Fibroblast of lung (primary cell): ENCODE measurements around the gene ZNF664. TPM values are rescaled to one million over a fixed set of nuclear protein-coding genes. Genes with fewer than 3 reads are reported as not detected.

Experiments used
- DNase-seq, 2 donors: peaks; one replicate each; pipeline versions ENCODE4 v3.0.0 to v3.0.0-alpha.2; 2010; ENCODE audit warnings: low read depth in 2 of 2
- H2AFZ ChIP-seq: 2 replicates; pipeline ENCODE4 v1.5.1; 2012; ENCODE audit warnings: low read length, control low read depth, inconsistent platforms
- H3K27ac ChIP-seq: 2 replicates; pipeline ENCODE4 v1.5.1; 2011; ENCODE audit warnings: low read length, control low read depth; ENCODE audit not compliant: insufficient read depth
- H3K27me3 ChIP-seq: 2 replicates; pipeline ENCODE4 v1.5.1; 2011; ENCODE audit warnings: mild to moderate bottlenecking, low read length; ENCODE audit not compliant: control insufficient read depth, insufficient read depth
- H3K36me3 ChIP-seq: 2 replicates; pipeline ENCODE4 v1.5.1; 2011; ENCODE audit warnings: low read length; ENCODE audit not compliant: control insufficient read depth, insufficient read depth
- H3K4me1 ChIP-seq: 2 replicates; pipeline ENCODE4 v1.5.1; 2011; ENCODE audit warnings: low read length; ENCODE audit not compliant: control insufficient read depth, insufficient read depth; ENCODE audit errors: extremely low read depth
- H3K4me2 ChIP-seq: 2 replicates; pipeline ENCODE4 v1.5.1; 2011; ENCODE audit warnings: low read length, control low read depth; ENCODE audit not compliant: insufficient read depth; ENCODE audit errors: extremely low read depth
- H3K4me3 ChIP-seq, 4 experiments: fragments of 200-600 bp in 1 of 4; sonication (generic) in 1 of 4; replicated peaks in 1 of 4; 2 replicates each; pipeline ENCODE4 v1.5.1; 2011 to 2016; ENCODE audit warnings: low read length in 4 of 4, low read depth in 3 of 4, mild to moderate bottlenecking in 3 of 4, control low read depth in 2 of 4, inconsistent platforms in 1 of 4, mixed read lengths in 1 of 4; ENCODE audit not compliant: insufficient read depth in 1 of 4; ENCODE audit errors: control extremely low read depth in 1 of 4
- H3K79me2 ChIP-seq: 2 replicates; pipeline ENCODE4 v1.5.1; 2012; ENCODE audit warnings: mild to moderate bottlenecking, low read length, inconsistent platforms; ENCODE audit not compliant: control insufficient read depth, insufficient read depth
- H3K9ac ChIP-seq: 2 replicates; pipeline ENCODE4 v1.5.1; 2011; ENCODE audit warnings: mild to moderate bottlenecking, low read length, control low read depth; ENCODE audit not compliant: insufficient read depth
- H3K9me3 ChIP-seq: 2 replicates; pipeline ENCODE4 v1.5.1; 2012; ENCODE audit warnings: low read depth, low read length; ENCODE audit not compliant: control insufficient read depth, insufficient read depth
- H4K20me1 ChIP-seq: 2 replicates; pipeline ENCODE4 v1.5.1; 2011; ENCODE audit warnings: low read length; ENCODE audit not compliant: control insufficient read depth, insufficient read depth; ENCODE audit errors: extremely low read depth
- CTCF ChIP-seq, 2 donors: IDR thresholded peaks in 1 of 2; conservative IDR thresholded peaks in 1 of 2; 1 replicate in 1 of 2; 2 replicates in 1 of 2; pipeline ENCODE4 v1.5.1; 2011 to 2012; ENCODE audit warnings: low read length in 2 of 2, control low read depth in 1 of 2, inconsistent platforms in 1 of 2, low read depth in 1 of 2, mild to moderate bottlenecking in 1 of 2
- EZH2 ChIP-seq: IDR thresholded peaks from 2 replicates; pipeline ENCODE4 v1.5.1; 2012; ENCODE audit warnings: low read length, control low read depth, mild to moderate bottlenecking; ENCODE audit errors: missing control alignments
- polyA plus RNA-seq, 2 donors: library from polyadenylated mRNA; depleted of rRNA in 1 of 2; stranded (reverse) in 1 of 2; unstranded in 1 of 2; fragments of >200 nt; gene quantifications; 2 replicates each; pipeline ENCODE4 v1.2.1, GENCODE V29; 2011 to 2012; ENCODE audit warnings: missing spikeins in 1 of 2
- total RNA-seq: library from RNA; depleted of rRNA; stranded (reverse); fragments of >200 nt; gene quantifications from 2 replicates; pipeline ENCODE4 v1.2.1, GENCODE V29; 2014

The ZNF664 gene
- total and polyA plus RNA-seq, 2 donors (not counting 1 experiment from before 2014, with no cell fraction given): 43.9 to 55.1 TPM

- TF ChIP-seq EZH2 (no peak), CTCF (conservative IDR thresholded peaks at IDR 0.05 in 1 of 2, IDR thresholded peaks at IDR 0.05 in 1 of 2; ENCODE audit: low read depth in 1 of 2, low read length in 2 of 2) (no peak)
- peak in 1 of 2 donors; percentile 59 for DNase-seq
Measured at GRCh38 chr12:124002021-124002644, 29.1 kb downstream of the ZNF664 start.

GRCh38 chr12:124002654-124003053, 29.6 kb downstream of the ZNF664 start:
- H4K20me1 ChIP-seq: no peaks in the 10 kb centered on the region
- H2AFZ ChIP-seq: no peak overlapping the region
- H3K27ac ChIP-seq: no peak overlapping the region
- H3K4me2 ChIP-seq: no peak overlapping the region
- H3K4me3 ChIP-seq: no peak overlapping the region
- peaks cover 3% of the 10 kb centered on the region for H3K36me3 ChIP-seq
- no peaks in the 10 kb centered on the region for H3K27me3 ChIP-seq
- H3K4me1 ChIP-seq: peaks cover 9% of the 10 kb centered on the region
- H3K9me3 ChIP-seq: no peaks in the 10 kb centered on the region
- no peaks in the 10 kb centered on the region for H3K79me2 ChIP-seq
- H3K9ac ChIP-seq: no peak overlapping the region
- TF ChIP-seq CTCF (conservative IDR thresholded peaks at IDR 0.05 in 1 of 2, IDR thresholded peaks at IDR 0.05 in 1 of 2; ENCODE audit: low read depth in 1 of 2, low read length in 2 of 2): no peak
- TF ChIP-seq EZH2: no peak
- DNase-seq: no peak

More at GRCh38 chr12:124002021-124002644, 29.1 kb downstream of the ZNF664 start:
- Histone ChIP-seq H2AFZ (no peak overlapping the region), H3K27me3 (no peaks in the 10 kb centered on the region), H4K20me1 (no peaks in the 10 kb centered on the region), H3K36me3 (peaks cover 3% of the 10 kb centered on the region), H3K9ac (no peak overlapping the region), H3K4me3 (no peak overlapping the region), H3K79me2 (no peaks in the 10 kb centered on the region), H3K9me3 (no peaks in the 10 kb centered on the region), H3K27ac (no peak overlapping the region), H3K4me1 (peaks cover 9% of the 10 kb centered on the region), H3K4me2 (no peak overlapping the region)

GRCh38 chr12:124004233-124004875, 31.3 kb downstream of the ZNF664 start:
- no peak overlapping the region for H3K27ac ChIP-seq
- no peak overlapping the region for H3K4me3 ChIP-seq
- H3K9me3 ChIP-seq: no peaks in the 10 kb centered on the region
- H4K20me1 ChIP-seq: no peaks in the 10 kb centered on the region
- H2AFZ ChIP-seq: no peak overlapping the region
- no peaks in the 10 kb centered on the region for H3K27me3 ChIP-seq
- no peak overlapping the region for H3K4me2 ChIP-seq
- no peaks in the 10 kb centered on the region for H3K79me2 ChIP-seq
- no peaks in the 10 kb centered on the region for H3K4me1 ChIP-seq
- peaks cover 3% of the 10 kb centered on the region for H3K36me3 ChIP-seq
- DNase-seq: peak in 1 of 2 donors; percentile 68
- TF ChIP-seq EZH2: no peak
- no peak overlapping the region for H3K9ac ChIP-seq
